Activated naive CD8-positive, alpha-beta T cell treated with anti-CD3 and anti-CD28 coated beads for 36 hours (primary cell): ENCODE data around the gene GGCX. TPM values are rescaled to one million over a fixed set of nuclear protein-coding genes. Genes with fewer than 3 reads are reported as not detected.
"Not testable (repeated sequence)": the region's sequence is repeated elsewhere in the genome, so short reads cannot be mapped to it uniquely, and the experiment has no call there.

Source experiments
- DNase-seq: peaks from one replicate; pipeline ENCODE4 v3.0.0; 2021
- H3K27ac Mint-ChIP-seq: one replicate; pipeline ENCODE4 v1.8.0; 2022; ENCODE audit warnings: mild to moderate bottlenecking, moderate library complexity, mixed read lengths
- H3K27me3 Mint-ChIP-seq: one replicate; pipeline ENCODE4 v1.8.0; 2022; ENCODE audit warnings: mild to moderate bottlenecking, mixed read lengths
- H3K36me3 Mint-ChIP-seq: one replicate; pipeline ENCODE4 v1.8.0; 2021; ENCODE audit warnings: mild to moderate bottlenecking, mixed read lengths
- H3K4me1 Mint-ChIP-seq: one replicate; pipeline ENCODE4 v1.8.0; 2021; ENCODE audit warnings: mixed read lengths
- H3K4me3 Mint-ChIP-seq: one replicate; pipeline ENCODE4 v1.8.0; 2022; ENCODE audit warnings: mild to moderate bottlenecking, moderate library complexity, mixed read lengths
- H3K9me3 Mint-ChIP-seq: one replicate; pipeline ENCODE4 v1.8.0; 2022; ENCODE audit warnings: mixed read lengths
- total RNA-seq, 2 experiments: library from RNA; stranded (reverse); gene quantifications; one replicate each; pipeline ENCODE4 v1.2.3, GENCODE V29; 2021

GGCX gene
- total RNA-seq = 10 to 100 TPM; 19.6 to 19.9 TPM

GRCh38 chr2:85561280-85562212, at the start of gene GGCX:
Gene GGCX (minus strand): TSS chr2:85561493. CDS start chr2:85561428, 65 bp downstream.
- peak; percentile 93 for DNase-seq
- Mint-ChIP-seq H3K27me3 (no peaks in the 10 kb centered on the region), H3K9me3 (no peaks in the 10 kb centered on the region), H3K4me3 (peak within 1 kb of the TSS; percentile 98), H3K4me1 (peaks cover 40% of the 10 kb centered on the region), H3K27ac (peak within 1 kb of the TSS; percentile 95), H3K36me3 (peaks cover 2% of the 10 kb centered on the region)

GRCh38 chr2:85607268-85608215, 46.2 kb upstream of the GGCX start:
- H3K27ac Mint-ChIP-seq = peak overlapping the region; percentile 63
- no peak for DNase-seq
- H3K4me3 Mint-ChIP-seq = no peak overlapping the region
- H3K27me3 Mint-ChIP-seq = no peaks in the 10 kb centered on the region
- peaks cover 15% of the 10 kb centered on the region for H3K36me3 Mint-ChIP-seq
- H3K9me3 Mint-ChIP-seq = no peaks in the 10 kb centered on the region
- H3K4me1 Mint-ChIP-seq = peaks cover 35% of the 10 kb centered on the region

- Mint-ChIP-seq H3K27me3 (no peaks in the 10 kb centered on the region), H3K9me3 (no peaks in the 10 kb centered on the region), H3K4me3 (no peak overlapping the region), H3K27ac (peak overlapping the region; percentile 3), H3K36me3 (peaks cover 15% of the 10 kb centered on the region), H3K4me1 (peaks cover 36% of the 10 kb centered on the region)
- no peak for DNase-seq
These were observed 44.8 kb upstream of the GGCX start for GRCh38 chr2:85606116-85606455.

GRCh38 chr2:85605406-85606115, 44.3 kb upstream of the GGCX start:
- Mint-ChIP-seq H3K27ac (peak overlapping the region; percentile 45), H3K9me3 (no peaks in the 10 kb centered on the region), H3K4me3 (no peak overlapping the region), H3K27me3 (no peaks in the 10 kb centered on the region), H3K4me1 (peaks cover 34% of the 10 kb centered on the region), H3K36me3 (peaks cover 15% of the 10 kb centered on the region)
- DNase-seq = no peak

GRCh38 chr2:85604568-85605339, 43.5 kb upstream of the GGCX start:
- Mint-ChIP-seq H3K36me3 (peaks cover 10% of the 10 kb centered on the region), H3K4me3 (no peak overlapping the region), H3K4me1 (peaks cover 29% of the 10 kb centered on the region), H3K27me3 (no peaks in the 10 kb centered on the region), H3K9me3 (no peaks in the 10 kb centered on the region), H3K27ac (peak overlapping the region; percentile 45)
- no peak for DNase-seq

GRCh38 chr2:85604133-85604444, 42.8 kb upstream of the GGCX start:
- peak overlapping the region; percentile 90 for H3K4me3 Mint-ChIP-seq
- peak overlapping the region; percentile 52 for H3K27ac Mint-ChIP-seq
- peaks cover 25% of the 10 kb centered on the region for H3K4me1 Mint-ChIP-seq

GRCh38 chr2:85602476-85603234, 41.4 kb upstream of the GGCX start, which contains the start of gene TMEM150A:
Gene TMEM150A (minus strand): TSS chr2:85602698. CDS start chr2:85601948, 750 bp downstream.
- Mint-ChIP-seq H3K4me3 (peak within 1 kb of the TSS; percentile 90), H3K27me3 (no peaks in the 10 kb centered on the region), H3K36me3 (peaks cover 5% of the 10 kb centered on the region), H3K9me3 (no peaks in the 10 kb centered on the region), H3K27ac (peak within 1 kb of the TSS; percentile 79), H3K4me1 (peaks cover 19% of the 10 kb centered on the region)
- peak; percentile 94 for DNase-seq

More at GRCh38 chr2:85604133-85604444, 42.8 kb upstream of the GGCX start:
- DNase-seq, H3K36me3 Mint-ChIP-seq, H3K27me3 Mint-ChIP-seq, H3K9me3 Mint-ChIP-seq: not testable (repeated sequence)

- H3K4me1 Mint-ChIP-seq = peaks cover 20% of the 10 kb centered on the region
- H3K27ac Mint-ChIP-seq = peak overlapping the region; percentile 79
- peaks cover 6% of the 10 kb centered on the region for H3K36me3 Mint-ChIP-seq
These were observed 40.6 kb upstream of the GGCX start for GRCh38 chr2:85601771-85602475.

GRCh38 chr2:85600951-85601770, 39.9 kb upstream of the GGCX start:
- Mint-ChIP-seq H3K36me3 (peaks cover 6% of the 10 kb centered on the region), H3K4me3 (peak overlapping the region; percentile 80), H3K27ac (peak overlapping the region; percentile 79), H3K27me3 (no peaks in the 10 kb centered on the region), H3K9me3 (no peaks in the 10 kb centered on the region), H3K4me1 (peaks cover 24% of the 10 kb centered on the region)
- DNase-seq = no peak

More at GRCh38 chr2:85601771-85602475, 40.6 kb upstream of the GGCX start:
- Mint-ChIP-seq H3K9me3 (no peaks in the 10 kb centered on the region), H3K27me3 (no peaks in the 10 kb centered on the region), H3K4me3 (peak overlapping the region; percentile 80)
- DNase-seq = no peak

- H3K9me3 Mint-ChIP-seq = no peaks in the 10 kb centered on the region
- H3K4me3 Mint-ChIP-seq = no peak overlapping the region
- H3K36me3 Mint-ChIP-seq = peaks cover 9% of the 10 kb centered on the region
- DNase-seq = no peak
- H3K27ac Mint-ChIP-seq = peak overlapping the region; percentile 60
- H3K4me1 Mint-ChIP-seq = peaks cover 22% of the 10 kb centered on the region
- no peaks in the 10 kb centered on the region for H3K27me3 Mint-ChIP-seq
These were observed 38.9 kb upstream of the GGCX start for GRCh38 chr2:85600235-85600575.

- Mint-ChIP-seq H3K27ac (no peak overlapping the region), H3K36me3 (peaks cover 9% of the 10 kb centered on the region), H3K4me3 (no peak overlapping the region), H3K4me1 (peaks cover 23% of the 10 kb centered on the region), H3K9me3 (no peaks in the 10 kb centered on the region), H3K27me3 (no peaks in the 10 kb centered on the region)
- DNase-seq = no peak
These were observed 38.4 kb upstream of the GGCX start for GRCh38 chr2:85599468-85600234.
